EH (cell line): ENCODE results near the gene HAPSTR1.
"Not testable (repeated sequence)": the region's sequence is repeated elsewhere in the genome, so short reads cannot be mapped to it uniquely, and the experiment has no call there.

Experiments used
- DNase-seq: peaks from one replicate; pipeline ENCODE4 v3.0.0-alpha.2; 2015; ENCODE audit warnings: low read depth

HAPSTR1 gene

DNA sequence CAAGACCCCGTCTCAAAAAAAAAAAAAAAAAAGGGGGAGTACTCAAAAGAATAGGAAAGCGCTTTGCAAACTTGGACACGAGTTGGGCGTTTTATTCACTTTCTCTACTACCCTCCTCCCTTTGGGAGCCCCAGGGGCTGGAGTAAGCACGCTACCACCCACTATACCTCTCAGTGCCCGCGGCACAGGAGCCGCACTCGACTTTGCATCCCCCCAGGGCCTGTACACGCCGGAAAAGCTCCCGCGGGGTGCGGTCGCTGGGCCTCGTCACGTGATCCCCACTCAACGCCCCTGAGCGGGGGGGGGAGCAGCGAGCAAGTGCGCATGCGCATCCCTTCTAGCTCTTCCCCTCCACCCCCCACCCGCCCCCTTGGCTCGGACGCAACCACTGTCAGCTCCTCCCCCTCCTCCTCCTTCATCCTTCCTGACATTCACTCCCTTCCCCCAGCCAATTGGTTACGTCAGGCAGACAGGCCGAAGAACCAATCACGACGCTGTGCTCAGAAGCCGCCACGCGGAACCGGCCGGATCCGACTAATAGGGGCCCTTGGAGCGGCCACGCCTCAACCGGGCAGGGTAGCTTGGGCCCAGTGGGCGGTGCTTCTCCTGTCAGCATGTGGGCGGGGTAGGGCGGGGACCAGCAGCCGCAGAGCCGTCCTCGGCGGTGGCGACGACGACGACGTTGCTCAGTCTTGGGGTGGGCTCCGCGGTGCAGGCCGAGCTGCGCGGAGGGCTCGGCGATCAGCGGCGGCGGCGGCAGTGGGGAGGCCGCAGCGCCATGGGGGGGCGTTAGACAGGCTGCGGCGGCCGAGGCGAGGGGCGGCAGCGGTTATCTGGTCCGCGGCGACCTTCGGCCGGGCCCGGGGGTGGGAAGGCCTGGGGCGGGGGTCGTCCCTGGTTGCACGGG lies at the start of gene HAPSTR1:
TSS of gene HAPSTR1 (plus strand) at position 685 of the 907 bp plus-strand sequence. CDS start 401 bp downstream, outside the sequence.
- peak; percentile 100 for DNase-seq

- DNase-seq: no peak
These were observed 48.9 kb upstream of the HAPSTR1 start for GRCh38 chr16:9042533-9042932.

DNA sequence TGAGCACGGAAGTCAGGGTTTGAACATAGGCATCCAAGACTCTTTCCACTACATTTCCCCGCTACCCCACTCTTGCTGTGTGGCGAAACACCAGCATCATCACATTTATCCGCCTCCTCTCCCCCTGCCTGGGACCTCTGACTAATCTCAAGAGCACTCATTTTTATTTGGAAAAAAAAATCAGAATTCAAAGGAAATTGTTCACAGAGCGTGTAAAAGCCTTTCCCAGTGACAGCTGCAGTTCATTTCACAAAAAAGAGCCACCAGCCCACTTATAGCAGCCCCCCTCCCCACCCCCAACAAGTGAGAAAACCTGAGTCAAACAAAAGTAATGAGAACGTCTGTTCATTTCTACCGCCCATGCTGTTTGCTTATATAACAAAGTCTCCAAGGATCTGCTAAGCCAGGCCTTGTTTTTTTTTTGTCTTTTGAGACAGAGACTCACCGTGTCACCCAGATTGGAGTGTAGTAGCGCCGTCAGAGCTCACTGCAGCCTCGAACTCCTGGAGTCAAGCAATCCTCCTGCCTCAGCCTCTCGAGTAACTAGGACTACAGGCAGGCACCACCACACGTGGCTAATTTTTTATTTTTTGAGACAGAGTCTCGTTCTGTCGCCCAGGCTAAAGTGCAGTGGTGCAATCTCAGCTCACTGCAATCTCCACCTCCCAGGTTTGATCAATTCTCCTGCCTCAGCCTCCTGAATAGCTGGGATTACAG lies 48.3 kb upstream of the HAPSTR1 start:
- peak; percentile 93 for DNase-seq

- DNase-seq: not testable (repeated sequence)
These were observed 45.9 kb upstream of the HAPSTR1 start for GRCh38 chr16:9045562-9045961.

- DNase-seq: no peak
These were observed 44.8 kb upstream of the HAPSTR1 start for GRCh38 chr16:9046667-9047055.

GRCh38 chr16:9047689-9048301 lies 43.6 kb upstream of the HAPSTR1 start:
- peak; percentile 100 for DNase-seq

- peak; percentile 57 for DNase-seq
These were observed 43.1 kb upstream of the HAPSTR1 start for GRCh38 chr16:9048302-9048700.

DNA sequence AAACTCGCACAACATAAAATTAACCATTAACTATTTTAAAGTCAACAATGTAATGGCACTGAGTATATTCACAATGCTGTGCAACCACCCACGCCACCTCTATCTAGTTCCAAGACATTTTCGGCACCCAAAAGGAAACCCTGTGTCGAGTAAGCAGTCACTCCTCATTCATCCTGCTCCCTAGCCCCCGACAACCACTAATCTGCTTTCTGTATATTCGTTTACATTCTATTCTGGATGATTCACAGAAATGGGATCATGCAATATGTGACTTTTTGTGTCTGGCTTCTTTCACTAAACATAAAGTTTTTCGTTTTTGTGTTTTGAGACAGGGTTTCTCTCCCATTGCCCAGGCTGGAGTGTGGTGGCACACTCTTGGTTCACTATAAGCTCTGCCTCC lies 42.2 kb upstream of the HAPSTR1 start:
- DNase-seq: peak; percentile 88

GRCh38 chr16:9050102-9050830 lies 41.2 kb upstream of the HAPSTR1 start:
- DNase-seq: no peak

- DNase-seq: peak; percentile 84
These were observed 38.3 kb upstream of the HAPSTR1 start for GRCh38 chr16:9053006-9053601.

DNA sequence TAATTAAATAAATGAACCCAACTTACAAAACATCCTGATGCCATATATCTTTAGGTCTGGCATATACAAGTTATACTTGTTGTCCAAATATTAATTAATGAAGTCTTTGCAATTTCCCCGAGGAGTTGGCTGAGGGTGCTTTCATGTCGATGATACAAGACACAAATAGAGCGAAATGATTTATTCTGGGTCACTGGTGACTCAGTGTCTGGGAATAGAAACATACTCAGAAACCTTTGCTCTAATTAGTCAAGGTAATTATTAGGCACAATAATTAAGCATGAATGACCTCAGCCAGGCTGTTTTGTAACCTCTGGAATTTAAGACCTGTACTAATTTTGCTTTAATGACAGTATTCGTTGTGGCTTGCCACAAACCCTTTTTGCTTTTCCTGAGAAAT lies 37.0 kb upstream of the HAPSTR1 start:
- DNase-seq: peak; percentile 58

DNA sequence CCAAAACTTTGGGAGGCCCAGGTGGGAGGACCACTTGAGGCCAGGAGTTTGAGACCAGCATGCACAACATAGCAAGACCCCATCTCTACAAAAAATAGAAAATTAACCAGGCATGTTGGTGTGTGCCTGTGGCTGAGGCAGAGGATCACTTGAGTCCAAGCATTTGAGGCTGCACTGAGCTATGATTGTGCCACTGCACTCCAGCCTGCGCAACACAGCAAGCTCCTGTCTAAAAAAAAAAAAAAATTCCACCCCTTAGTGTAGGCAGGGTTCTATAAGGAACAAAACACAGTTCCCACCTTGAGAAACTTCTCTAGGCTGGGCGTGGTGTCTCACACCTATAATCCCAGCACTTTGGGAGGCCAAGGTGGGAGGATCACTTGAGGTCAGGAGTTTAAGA lies 36.3 kb upstream of the HAPSTR1 start:
- no peak for DNase-seq

DNA sequence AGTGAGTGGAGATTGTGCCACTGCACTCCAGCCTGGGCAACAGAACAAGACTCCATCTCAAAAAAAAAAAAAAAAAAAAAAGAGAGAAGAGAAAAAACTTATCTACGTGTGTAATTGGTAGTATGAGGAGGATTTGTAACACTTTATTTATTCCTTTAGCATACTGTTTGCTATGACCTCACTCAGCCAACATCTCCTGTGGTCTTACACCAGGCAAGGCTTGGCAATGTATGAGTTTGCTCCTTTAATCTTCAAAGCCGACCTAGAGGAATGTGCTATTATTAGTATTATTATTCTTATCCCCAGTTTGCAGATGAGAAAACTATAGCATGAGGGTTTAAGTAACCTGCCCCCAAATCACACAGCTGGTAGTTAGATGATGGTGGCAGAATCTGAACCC lies 35.8 kb upstream of the HAPSTR1 start:
- DNase-seq: peak; percentile 48

DNA sequence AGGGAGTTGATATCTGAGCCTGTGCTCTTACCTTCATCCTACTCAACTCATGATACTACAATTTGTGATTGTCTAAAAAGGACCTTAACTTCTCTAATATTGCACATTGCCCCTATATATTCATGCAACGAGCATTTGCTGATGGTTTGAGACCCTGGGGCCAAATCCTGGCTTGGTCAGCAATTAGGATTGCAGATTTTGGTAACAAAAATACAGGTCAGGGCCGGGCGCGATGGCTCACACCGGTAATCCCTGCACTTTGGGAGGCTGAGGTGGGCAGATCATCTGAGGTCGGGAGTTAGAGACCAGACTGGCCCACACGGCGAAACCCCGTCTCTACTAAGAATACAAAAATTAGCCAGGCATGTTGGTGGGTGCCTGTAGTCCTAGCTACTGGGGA lies 35.4 kb upstream of the HAPSTR1 start:
- no peak for DNase-seq

GRCh38 chr16:9058211-9058610 lies 33.2 kb upstream of the HAPSTR1 start:
- no peak for DNase-seq

GRCh38 chr16:9060225-9060624 lies 31.2 kb upstream of the HAPSTR1 start:
- DNase-seq: peak; percentile 46

- DNase-seq: no peak
These were observed 30.1 kb upstream of the HAPSTR1 start for GRCh38 chr16:9061358-9061813.

DNA sequence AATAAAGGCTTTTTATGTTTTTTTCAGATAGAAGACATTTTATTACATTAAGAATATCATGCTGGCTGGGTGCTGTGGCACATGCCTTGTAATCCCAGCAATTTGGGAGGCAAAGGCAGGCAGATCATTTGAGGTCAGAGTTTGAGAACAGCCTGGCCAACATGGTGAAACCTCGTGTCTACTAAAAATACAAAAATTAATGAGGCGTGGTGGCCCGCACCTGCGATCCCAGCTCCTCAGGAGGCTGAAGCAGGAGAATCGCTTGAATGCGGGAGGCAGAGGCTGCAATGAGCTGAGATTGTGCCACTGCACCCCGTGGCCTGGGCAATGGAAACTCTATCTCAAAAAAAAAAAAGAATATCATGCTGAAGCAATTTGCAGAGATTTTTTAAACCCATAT lies 29.1 kb upstream of the HAPSTR1 start:
- no peak for DNase-seq

GRCh38 chr16:9065077-9065476 lies 26.4 kb upstream of the HAPSTR1 start:
- no peak for DNase-seq

GRCh38 chr16:9068886-9069285 lies 22.6 kb upstream of the HAPSTR1 start:
- DNase-seq: no peak

- no peak for DNase-seq
These were observed 21.2 kb upstream of the HAPSTR1 start for GRCh38 chr16:9070254-9070653.

DNA sequence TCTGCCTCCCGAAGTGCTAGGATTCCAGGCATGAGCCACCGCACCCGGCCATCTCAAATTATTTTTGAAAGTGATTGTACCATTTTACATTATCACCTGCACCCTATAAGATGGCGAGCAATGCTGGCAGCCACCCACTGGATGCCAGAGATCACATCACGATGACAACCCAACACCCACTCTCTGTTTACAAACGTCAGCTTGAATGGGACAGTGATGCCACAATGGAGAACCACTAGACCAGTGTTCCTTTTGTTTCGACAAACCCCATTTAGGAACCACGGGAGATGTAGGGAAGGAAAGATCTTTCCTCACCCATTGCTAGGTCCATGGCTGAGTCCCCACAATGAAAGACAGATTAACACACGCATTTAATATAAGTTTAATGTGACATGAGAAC lies 20.1 kb upstream of the HAPSTR1 start:
- DNase-seq: no peak
